Neural cell (in vitro differentiated cells): ENCODE measurements around the gene VKORC1. TPM values are rescaled to one million over a fixed set of nuclear protein-coding genes. Genes with fewer than 3 reads are reported as not detected.

Experiments used
- H2AFZ ChIP-seq: fragments of 200-600, 300-800 bp; sonication (generic), shearing (Covaris generic); 2 replicates; pipeline ENCODE4 v1.6.0; 2014; ENCODE audit warnings: low read depth, mild to moderate bottlenecking, antibody characterized with exemption, low read length, moderate library complexity
- H3F3A ChIP-seq: fragments of 200-600 bp; shearing (Covaris generic); 2 replicates; pipeline ENCODE4 v1.6.1; 2016; ENCODE audit warnings: mild to moderate bottlenecking, moderate library complexity, mixed read lengths, antibody characterized with exemption, low read length; ENCODE audit not compliant: insufficient read depth, poor library complexity, severe bottlenecking
- H3K27ac ChIP-seq: fragments of 200-600, 300-800 bp; sonication (generic), shearing (Covaris generic); 2 replicates; pipeline ENCODE4 v1.5.1; 2014; ENCODE audit warnings: mild to moderate bottlenecking, low read length, moderate library complexity
- H3K27me3 ChIP-seq: fragments of 300-800, 200-600 bp; sonication (generic), shearing (Covaris generic); 2 replicates; pipeline ENCODE4 v1.6.0; 2014; ENCODE audit warnings: mild to moderate bottlenecking, low read depth, low read length, moderate library complexity; ENCODE audit not compliant: insufficient read depth
- H3K36me3 ChIP-seq: fragments of 300-800, 200-600 bp; sonication (generic), shearing (Covaris generic); 2 replicates; pipeline ENCODE4 v1.5.1; 2014; ENCODE audit warnings: mild to moderate bottlenecking, antibody characterized with exemption, low read length, moderate library complexity; ENCODE audit not compliant: insufficient read depth
- H3K4me2 ChIP-seq: fragments of 300-800, 200-600 bp; sonication (generic), shearing (Covaris generic); 2 replicates; pipeline ENCODE4 v1.6.0; 2014; ENCODE audit warnings: mild to moderate bottlenecking, low read length
- H3K4me3 ChIP-seq: fragments of 300-800, 200-600 bp; sonication (generic), shearing (Covaris generic); 2 replicates; pipeline ENCODE4 v1.5.1; 2014; ENCODE audit warnings: mild to moderate bottlenecking, low read length, moderate library complexity
- H3K79me2 ChIP-seq: fragments of 200-600 bp; shearing (Covaris generic); replicated peaks from 2 replicates; pipeline ENCODE4 v1.6.0; 2014; ENCODE audit warnings: mild to moderate bottlenecking, low read length, moderate library complexity; ENCODE audit not compliant: insufficient read depth
- H3K9ac ChIP-seq: fragments of 300-800, 200-600 bp; sonication (generic), shearing (Covaris generic); 2 replicates; pipeline ENCODE4 v1.6.1; 2016; ENCODE audit warnings: mild to moderate bottlenecking, low read length, mixed read lengths
- H3K9me2 ChIP-seq: fragments of 200-600 bp; shearing (Covaris generic); 2 replicates; pipeline ENCODE4 v1.6.1; 2016; ENCODE audit warnings: mild to moderate bottlenecking, low read length, mixed read lengths; ENCODE audit not compliant: insufficient read depth
- H3K9me3 ChIP-seq: fragments of 200-600, 300-800 bp; sonication (generic), shearing (Covaris generic); 2 replicates; pipeline ENCODE4 v1.6.1; 2016; ENCODE audit warnings: mild to moderate bottlenecking, mixed run types, low read length, moderate library complexity, mixed read lengths
- H4K20me1 ChIP-seq: fragments of 200-600 bp; shearing (Covaris generic); 2 replicates; pipeline ENCODE4 v1.6.1; 2016; ENCODE audit warnings: mild to moderate bottlenecking, mixed run types; ENCODE audit not compliant: insufficient read depth
- CTCF ChIP-seq: fragments of 450-650 bp; IDR thresholded peaks from 2 replicates; pipeline ENCODE4 v1.5.1; 2014; ENCODE audit warnings: antibody characterized with exemption, mild to moderate bottlenecking, moderate library complexity; ENCODE audit not compliant: poor library complexity, severe bottlenecking
- EP300 ChIP-seq: fragments of 450-650 bp; conservative IDR thresholded peaks from 2 replicates; pipeline ENCODE4 v1.6.1; 2014; ENCODE audit warnings: antibody characterized with exemption, mild to moderate bottlenecking, moderate library complexity; ENCODE audit not compliant: poor library complexity, severe bottlenecking
- EZH2 ChIP-seq: fragments of 200-600, 300-800 bp; shearing (Covaris generic), sonication (generic); IDR thresholded peaks from 2 replicates; pipeline ENCODE4 v1.6.1; 2014; ENCODE audit warnings: antibody characterized with exemption, low read length, borderline replicate concordance, mild to moderate bottlenecking; ENCODE audit not compliant: insufficient read depth, poor library complexity, severe bottlenecking
- MXI1 ChIP-seq: fragments of 450-650 bp; conservative IDR thresholded peaks from 2 replicates; pipeline ENCODE4 v1.6.1; 2014; ENCODE audit warnings: antibody characterized with exemption, mild to moderate bottlenecking; ENCODE audit not compliant: poor library complexity, severe bottlenecking
- POLR2AphosphoS5 ChIP-seq: IDR thresholded peaks from 2 replicates; pipeline ENCODE4 v1.6.1; 2012
- RAD21 ChIP-seq: fragments of 450-650 bp; conservative IDR thresholded peaks from 2 replicates; pipeline ENCODE4 v1.6.1; 2014; ENCODE audit warnings: antibody characterized with exemption, mild to moderate bottlenecking, moderate library complexity
- REST ChIP-seq: IDR thresholded peaks from 2 replicates; pipeline ENCODE4 v1.6.1; 2012; ENCODE audit warnings: borderline replicate concordance
- SMC3 ChIP-seq: fragments of 450-650 bp; conservative IDR thresholded peaks from 2 replicates; pipeline ENCODE4 v1.6.1; 2014; ENCODE audit warnings: antibody characterized with exemption, mild to moderate bottlenecking, moderate library complexity; ENCODE audit not compliant: poor library complexity
- TAF1 ChIP-seq: IDR thresholded peaks from 2 replicates; pipeline ENCODE4 v1.6.1; 2012; ENCODE audit warnings: low read depth
- polyA plus RNA-seq: library from polyadenylated mRNA; depleted of rRNA; stranded (reverse); fragments of >200 nt; gene quantifications from 2 replicates; pipeline ENCODE4 v1.2.3, GENCODE V29; 2014

Gene VKORC1
- polyA plus RNA-seq, 1 donor from 2014 or later, result 105 TPM

GRCh38 chr16:31080756-31081419, 13.7 kb downstream of the VKORC1 start:
- no peaks in the 10 kb centered on the region for H3K9me2 ChIP-seq
- no peak overlapping the region for H3K4me3 ChIP-seq
- H3F3A ChIP-seq, result no peaks in the 10 kb centered on the region
- TF ChIP-seq MXI1 (no peak), POLR2AphosphoS5 (no peak), CTCF (no peak), EZH2 (no peak), REST (no peak), TAF1 (no peak), SMC3 (no peak), RAD21 (no peak), EP300 (no peak)
- H3K36me3 ChIP-seq, result peaks cover 11% of the 10 kb centered on the region
- no peaks in the 10 kb centered on the region for H3K9me3 ChIP-seq
- no peak overlapping the region for H3K9ac ChIP-seq
- H3K27ac ChIP-seq, result no peak overlapping the region
- peaks cover 7% of the 10 kb centered on the region for H3K79me2 ChIP-seq
- H3K27me3 ChIP-seq, result no peaks in the 10 kb centered on the region
- H3K4me2 ChIP-seq, result no peak overlapping the region
- no peaks in the 10 kb centered on the region for H4K20me1 ChIP-seq
- H2AFZ ChIP-seq, result no peak overlapping the region

DNA sequence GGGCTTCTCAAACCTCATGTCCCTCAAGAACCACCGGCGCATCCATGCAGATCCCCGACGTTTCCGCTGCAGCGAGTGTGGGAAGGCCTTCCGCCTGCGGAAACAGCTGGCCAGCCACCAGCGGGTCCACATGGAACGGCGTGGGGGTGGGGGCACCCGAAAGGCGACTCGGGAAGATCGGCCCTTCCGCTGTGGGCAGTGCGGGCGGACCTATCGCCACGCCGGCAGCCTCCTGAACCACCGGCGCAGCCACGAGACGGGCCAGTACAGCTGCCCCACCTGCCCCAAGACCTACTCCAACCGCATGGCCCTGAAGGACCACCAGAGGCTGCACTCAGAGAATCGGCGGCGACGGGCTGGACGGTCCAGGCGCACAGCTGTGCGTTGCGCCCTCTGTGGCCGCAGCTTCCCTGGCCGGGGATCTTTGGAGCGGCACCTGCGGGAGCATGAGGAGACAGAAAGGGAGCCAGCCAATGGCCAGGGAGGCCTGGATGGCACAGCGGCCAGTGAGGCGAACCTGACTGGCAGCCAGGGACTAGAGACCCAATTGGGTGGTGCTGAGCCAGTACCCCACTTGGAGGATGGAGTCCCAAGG, 14.5 kb downstream of the VKORC1 start:
- H3K4me3 ChIP-seq, result no peak overlapping the region
- no peaks in the 10 kb centered on the region for H3K9me3 ChIP-seq
- H4K20me1 ChIP-seq, result no peaks in the 10 kb centered on the region
- H3K27ac ChIP-seq, result no peak overlapping the region
- H3K9me2 ChIP-seq, result no peaks in the 10 kb centered on the region
- H3K9ac ChIP-seq, result no peak overlapping the region
- H3K27me3 ChIP-seq, result no peaks in the 10 kb centered on the region
- no peaks in the 10 kb centered on the region for H3F3A ChIP-seq
- peaks cover 14% of the 10 kb centered on the region for H3K79me2 ChIP-seq
- peaks cover 11% of the 10 kb centered on the region for H3K36me3 ChIP-seq
- no peak overlapping the region for H2AFZ ChIP-seq
- TF ChIP-seq SMC3 (no peak), MXI1 (no peak), REST (no peak), CTCF (no peak), TAF1 (no peak), EZH2 (no peak), EP300 (no peak), RAD21 (no peak), POLR2AphosphoS5 (no peak)
- H3K4me2 ChIP-seq, result no peak overlapping the region
